Muscle layer of duodenum (tissue), 2 donors: ENCODE measurements around the gene LRCH2.
A peak's percentile ranks its signal among the peaks of the same experiment; 100 is the strongest.

Experiments
- H3K27ac ChIP-seq: one replicate; pipeline ENCODE4 v1.7.0; 2013; ENCODE audit warnings: mild to moderate bottlenecking, low read length
- H3K27me3 ChIP-seq: one replicate; pipeline ENCODE4 v1.7.0; 2013; ENCODE audit warnings: low read depth, mild to moderate bottlenecking, control low read depth, low read length
- H3K36me3 ChIP-seq, 2 donors: one replicate each; pipeline ENCODE4 v1.7.0; 2013; ENCODE audit warnings: low read length in 2 of 2, control low read depth in 1 of 2, mild to moderate bottlenecking in 1 of 2; ENCODE audit not compliant: insufficient read depth in 2 of 2, control insufficient read depth in 1 of 2
- H3K4me1 ChIP-seq, 2 donors: one replicate each; pipeline ENCODE4 v1.7.0; 2013; ENCODE audit warnings: low read length in 2 of 2, mild to moderate bottlenecking in 2 of 2, control low read depth in 1 of 2, moderate library complexity in 1 of 2; ENCODE audit not compliant: insufficient read depth in 2 of 2, control insufficient read depth in 1 of 2
- H3K4me3 ChIP-seq, 2 donors: one replicate each; pipeline ENCODE4 v1.7.0; 2013; ENCODE audit warnings: low read length in 2 of 2, low read depth in 1 of 2, mild to moderate bottlenecking in 1 of 2
- H3K9me3 ChIP-seq, 2 donors: one replicate each; pipeline ENCODE4 v1.7.0; 2013; ENCODE audit warnings: low read length in 2 of 2, control low read depth in 1 of 2, mild to moderate bottlenecking in 1 of 2; ENCODE audit not compliant: control insufficient read depth in 1 of 2
- donor health status: healthy.

The LRCH2 gene, protein sequence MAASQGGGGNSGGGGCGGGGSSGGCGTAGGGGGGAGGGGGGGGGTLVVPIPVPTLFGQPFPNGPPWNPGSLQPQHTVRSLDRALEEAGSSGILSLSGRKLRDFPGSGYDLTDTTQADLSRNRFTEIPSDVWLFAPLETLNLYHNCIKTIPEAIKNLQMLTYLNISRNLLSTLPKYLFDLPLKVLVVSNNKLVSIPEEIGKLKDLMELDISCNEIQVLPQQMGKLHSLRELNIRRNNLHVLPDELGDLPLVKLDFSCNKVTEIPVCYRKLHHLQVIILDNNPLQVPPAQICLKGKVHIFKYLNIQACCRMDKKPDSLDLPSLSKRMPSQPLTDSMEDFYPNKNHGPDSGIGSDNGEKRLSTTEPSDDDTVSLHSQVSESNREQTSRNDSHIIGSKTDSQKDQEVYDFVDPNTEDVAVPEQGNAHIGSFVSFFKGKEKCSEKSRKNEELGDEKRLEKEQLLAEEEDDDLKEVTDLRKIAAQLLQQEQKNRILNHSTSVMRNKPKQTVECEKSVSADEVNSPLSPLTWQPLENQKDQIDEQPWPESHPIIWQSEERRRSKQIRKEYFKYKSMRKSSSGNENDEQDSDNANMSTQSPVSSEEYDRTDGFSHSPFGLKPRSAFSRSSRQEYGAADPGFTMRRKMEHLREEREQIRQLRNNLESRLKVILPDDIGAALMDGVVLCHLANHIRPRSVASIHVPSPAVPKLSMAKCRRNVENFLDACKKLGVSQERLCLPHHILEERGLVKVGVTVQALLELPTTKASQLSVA

DNA sequence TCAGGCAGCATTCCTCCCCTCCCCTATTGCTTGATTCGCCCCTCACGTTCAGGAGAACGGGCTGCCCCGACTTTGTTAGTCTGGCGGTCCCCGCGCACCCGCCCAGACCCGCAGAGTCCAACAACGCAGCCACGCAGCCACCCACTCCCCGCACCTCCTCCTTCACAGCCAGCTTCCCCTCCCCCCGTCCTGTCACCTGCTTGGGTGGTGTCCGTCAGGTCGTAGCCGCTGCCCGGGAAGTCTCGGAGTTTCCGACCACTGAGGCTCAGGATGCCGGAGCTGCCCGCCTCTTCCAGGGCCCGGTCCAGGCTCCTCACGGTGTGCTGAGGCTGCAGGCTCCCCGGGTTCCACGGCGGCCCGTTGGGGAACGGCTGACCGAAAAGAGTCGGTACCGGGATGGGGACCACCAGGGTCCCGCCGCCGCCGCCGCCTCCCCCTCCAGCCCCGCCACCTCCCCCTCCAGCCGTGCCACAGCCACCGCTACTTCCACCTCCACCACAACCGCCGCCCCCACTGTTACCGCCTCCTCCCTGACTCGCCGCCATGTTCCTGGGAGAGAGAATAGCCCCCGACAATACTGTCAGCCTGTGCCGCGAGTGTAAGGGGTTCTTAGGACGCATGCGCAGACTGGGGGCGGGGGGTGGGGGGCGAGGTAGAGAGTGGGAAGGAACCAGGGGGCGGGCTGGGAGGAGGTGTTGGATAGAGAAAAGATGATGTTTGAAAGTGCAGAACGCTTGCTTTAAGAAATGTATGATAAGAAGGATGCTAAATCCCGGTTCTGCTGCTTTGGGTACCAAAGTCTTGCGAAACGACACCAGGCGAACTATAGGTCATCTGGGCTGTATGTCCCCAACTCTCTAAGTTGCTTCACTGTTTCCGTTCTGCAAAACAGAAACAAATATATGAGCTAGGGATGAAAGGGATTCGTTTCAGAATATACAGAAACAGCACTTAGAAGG, at the start of gene LRCH2:
Gene LRCH2 (minus strand): TSS at position 600 of the 959 bp plus-strand sequence. CDS start 55 bp downstream, at position 545.
- H3K36me3 ChIP-seq, result no peaks in the 10 kb centered on the region
- H3K4me3 ChIP-seq, result peak within 1 kb of the TSS; percentile 68 to 71
- no peaks in the 10 kb centered on the region for H3K27me3 ChIP-seq
- H3K4me1 ChIP-seq, result peaks cover 0 to 7% of the 10 kb centered on the region in 2 donors
- H3K9me3 ChIP-seq, result no peaks in the 10 kb centered on the region
- H3K27ac ChIP-seq, result peak within 1 kb of the TSS; percentile 23

DNA sequence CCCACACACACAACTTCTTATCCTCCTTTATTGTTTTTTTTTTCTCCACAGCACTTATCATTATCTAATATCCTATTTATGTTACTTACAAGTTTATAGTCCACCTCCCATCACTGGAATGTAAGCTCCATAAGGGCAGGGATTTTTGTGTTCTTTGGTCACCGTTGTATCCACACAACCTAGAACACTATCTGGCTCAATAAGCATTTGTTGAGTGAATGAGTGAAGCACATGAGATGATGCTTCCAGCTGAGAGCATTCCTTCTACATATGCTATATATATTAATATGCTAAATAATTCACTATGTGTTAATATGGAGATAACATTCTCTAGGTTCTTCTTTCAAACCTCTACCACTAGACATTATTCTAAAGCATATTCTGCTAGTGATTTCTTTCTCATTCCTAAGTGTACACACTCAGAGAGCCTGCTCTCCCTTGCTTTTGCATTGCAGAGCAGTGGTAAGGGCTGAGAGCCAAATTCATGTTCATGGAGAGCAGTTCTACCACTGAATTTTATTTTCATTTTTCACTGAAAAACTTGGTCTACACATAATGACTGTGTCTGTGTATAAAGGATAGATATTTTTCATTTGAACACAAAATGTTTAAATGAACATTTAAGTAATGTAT, 35.3 kb upstream of the LRCH2 start:
- H3K27me3 ChIP-seq, result no peaks in the 10 kb centered on the region
- no peaks in the 10 kb centered on the region for H3K9me3 ChIP-seq
- no peak overlapping the region for H3K4me3 ChIP-seq
- H3K4me1 ChIP-seq, result no peaks in the 10 kb centered on the region
- no peak overlapping the region for H3K27ac ChIP-seq
- H3K36me3 ChIP-seq, result no peaks in the 10 kb centered on the region

DNA sequence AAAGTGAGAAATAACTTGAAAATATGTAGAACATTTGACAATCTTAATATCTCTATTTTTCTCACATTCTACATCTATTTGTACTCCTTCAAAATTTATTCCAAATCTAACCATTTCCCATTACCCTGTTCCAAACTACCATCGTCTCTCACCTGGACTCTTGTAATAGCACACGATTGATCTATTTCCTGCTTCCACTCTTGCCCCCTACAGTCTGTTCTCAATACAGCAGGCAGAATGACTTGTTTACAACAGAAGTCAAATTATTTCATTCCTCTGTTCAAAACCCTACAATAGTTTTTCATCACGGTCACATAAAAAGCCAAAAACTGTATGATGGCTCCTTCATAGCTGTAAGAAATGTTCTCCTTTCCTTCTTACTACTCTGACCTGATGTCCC, 34.5 kb upstream of the LRCH2 start:
- H3K4me3 ChIP-seq, result no peak overlapping the region
- no peaks in the 10 kb centered on the region for H3K4me1 ChIP-seq
- no peaks in the 10 kb centered on the region for H3K27me3 ChIP-seq
- H3K27ac ChIP-seq, result no peak overlapping the region
- H3K36me3 ChIP-seq, result no peaks in the 10 kb centered on the region
- H3K9me3 ChIP-seq, result no peaks in the 10 kb centered on the region

DNA sequence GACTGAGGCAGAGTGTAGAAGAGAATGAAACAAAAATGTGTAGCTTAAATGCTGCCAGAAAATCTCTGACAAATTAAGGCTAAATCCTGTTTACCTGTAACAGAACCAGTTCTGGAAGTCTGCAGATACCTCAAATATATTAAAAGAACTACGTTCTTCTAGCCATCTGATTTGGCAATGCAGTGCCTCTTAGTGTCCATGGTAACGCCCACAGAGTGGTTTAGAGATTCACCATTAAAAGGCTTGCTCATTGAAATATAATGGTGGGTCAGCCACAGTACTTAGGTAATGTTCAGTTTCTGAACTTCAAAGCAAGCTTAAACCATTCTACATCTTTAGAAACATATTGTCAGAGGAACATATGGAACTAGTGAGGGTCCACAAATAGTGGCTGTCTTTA, 32.4 kb upstream of the LRCH2 start:
- H3K9me3 ChIP-seq, result no peaks in the 10 kb centered on the region
- no peak overlapping the region for H3K4me3 ChIP-seq
- H3K27me3 ChIP-seq, result no peaks in the 10 kb centered on the region
- H3K27ac ChIP-seq, result no peak overlapping the region
- H3K4me1 ChIP-seq, result no peaks in the 10 kb centered on the region
- H3K36me3 ChIP-seq, result no peaks in the 10 kb centered on the region

DNA sequence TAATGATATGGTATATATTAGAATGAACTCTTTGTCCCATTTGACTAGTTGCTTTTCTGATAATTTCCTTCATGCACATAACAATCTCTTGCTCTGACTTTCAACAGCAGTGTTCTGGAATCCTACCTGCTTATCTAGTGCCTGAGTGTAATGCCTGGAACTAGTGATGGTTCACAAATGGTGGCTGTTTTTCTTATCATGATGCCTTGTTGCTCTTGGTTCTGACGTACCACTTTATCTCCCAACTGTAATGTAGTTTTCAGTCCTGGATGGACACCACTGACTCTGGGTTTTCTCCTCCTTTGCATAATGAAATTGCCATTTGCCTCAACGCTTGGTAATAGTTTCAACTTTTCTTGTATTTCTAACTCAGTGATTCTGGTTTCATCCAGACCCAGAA, 30.1 kb upstream of the LRCH2 start:
- no peaks in the 10 kb centered on the region for H3K27me3 ChIP-seq
- no peaks in the 10 kb centered on the region for H3K9me3 ChIP-seq
- H3K4me1 ChIP-seq, result no peaks in the 10 kb centered on the region
- H3K4me3 ChIP-seq, result no peak overlapping the region
- H3K36me3 ChIP-seq, result no peaks in the 10 kb centered on the region
- no peak overlapping the region for H3K27ac ChIP-seq

DNA sequence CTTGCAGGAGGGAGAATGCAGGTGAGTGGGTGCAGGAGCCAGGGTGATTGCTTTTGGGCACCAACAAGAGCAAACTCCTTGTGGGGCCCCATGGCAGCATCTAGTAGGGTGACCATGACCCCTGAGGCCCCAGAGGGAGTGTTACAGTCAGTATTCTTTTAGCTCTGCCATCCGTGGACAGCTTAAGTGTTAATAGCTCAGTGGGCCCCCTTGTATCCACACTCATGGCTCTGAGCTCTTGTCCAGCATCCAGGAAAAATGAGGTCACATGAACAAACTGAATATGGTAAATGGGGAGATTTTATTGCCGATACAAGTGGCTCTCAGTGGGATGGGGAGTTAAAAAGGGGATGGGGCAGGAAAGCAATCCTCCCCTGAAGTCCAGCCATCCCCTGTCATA, 27.3 kb upstream of the LRCH2 start:
- Histone ChIP-seq H3K27me3 (no peaks in the 10 kb centered on the region), H3K4me1 (no peaks in the 10 kb centered on the region), H3K9me3 (no peaks in the 10 kb centered on the region), H3K4me3 (no peak overlapping the region), H3K36me3 (no peaks in the 10 kb centered on the region), H3K27ac (no peak overlapping the region)

DNA sequence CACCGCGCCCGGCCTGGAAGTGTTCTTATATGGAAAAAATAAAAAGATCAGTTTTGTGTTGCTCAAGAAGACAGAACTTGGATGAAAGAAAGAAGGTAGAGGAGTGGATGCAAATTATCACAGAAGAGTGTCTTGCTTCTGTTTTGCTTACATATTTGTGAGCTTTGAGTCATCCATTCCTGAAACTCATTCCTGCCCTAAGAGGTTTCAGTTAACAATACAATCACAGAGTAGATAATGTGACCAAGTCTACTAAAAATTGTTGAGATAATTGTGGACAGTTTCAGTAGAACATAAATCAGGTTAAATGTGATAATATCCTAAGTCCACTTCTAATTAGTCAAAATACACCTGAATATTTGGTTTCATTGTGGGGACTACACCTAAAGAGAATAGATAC, 26.4 kb upstream of the LRCH2 start:
- Histone ChIP-seq H3K27me3 (no peaks in the 10 kb centered on the region), H3K27ac (no peak overlapping the region)

DNA sequence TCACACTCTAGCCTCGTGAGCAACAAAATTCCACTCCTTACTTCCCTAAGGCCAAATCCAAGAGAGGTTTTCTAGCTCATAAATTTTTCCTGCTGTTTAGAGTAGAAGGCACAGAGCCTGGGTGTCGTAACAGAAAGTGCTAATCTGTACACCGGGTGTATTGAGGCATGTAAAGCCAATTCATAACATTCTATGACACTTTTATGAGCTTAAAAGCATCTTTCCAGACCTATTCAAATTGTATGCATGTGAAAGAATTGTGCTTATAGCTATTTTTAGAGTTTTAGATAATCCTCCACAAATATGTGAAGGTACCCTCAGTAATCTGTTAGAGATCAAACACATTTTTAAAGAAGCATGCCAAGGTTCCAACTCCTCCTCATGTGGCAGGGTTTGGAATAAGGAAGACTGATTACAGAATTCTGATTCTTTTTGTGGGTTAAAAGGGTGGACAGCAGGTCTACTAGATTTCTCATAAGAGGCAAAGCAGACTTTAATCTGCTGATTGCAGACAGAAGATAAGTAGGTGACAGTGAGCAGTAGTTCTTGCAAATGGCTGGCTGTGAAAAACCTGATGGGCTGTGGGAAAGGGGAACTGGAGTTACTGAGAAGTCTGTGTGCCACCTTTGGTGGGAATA, 25.5 kb upstream of the LRCH2 start:
- Histone ChIP-seq H3K27ac (no peak overlapping the region), H3K27me3 (no peaks in the 10 kb centered on the region)

More for the DNA sequence above, 26.4 kb upstream of the LRCH2 start:
- no peaks in the 10 kb centered on the region for H3K9me3 ChIP-seq
- no peak overlapping the region for H3K4me3 ChIP-seq
- no peaks in the 10 kb centered on the region for H3K36me3 ChIP-seq
- no peaks in the 10 kb centered on the region for H3K4me1 ChIP-seq

DNA sequence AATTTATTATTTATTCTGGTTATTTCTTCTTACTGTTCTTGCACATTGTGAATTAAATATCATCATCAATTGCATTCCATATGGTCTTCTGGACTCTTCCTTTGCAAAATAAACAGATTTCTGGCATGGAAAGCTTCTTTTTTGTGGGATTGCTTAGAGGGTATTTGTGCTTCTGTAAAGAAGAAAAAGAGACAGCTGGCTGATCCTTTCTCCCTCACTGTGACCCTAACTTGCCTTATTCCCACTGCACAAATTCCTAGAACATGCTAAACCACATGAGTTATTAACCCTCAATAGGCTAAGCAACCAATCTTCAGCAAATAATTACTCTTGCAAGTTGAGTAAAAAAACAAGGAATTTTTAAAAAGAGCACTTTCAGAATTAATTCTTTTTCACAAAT, 23.8 kb upstream of the LRCH2 start:
- H3K36me3 ChIP-seq, result no peaks in the 10 kb centered on the region
- no peaks in the 10 kb centered on the region for H3K9me3 ChIP-seq
- H3K4me1 ChIP-seq, result no peaks in the 10 kb centered on the region
- no peaks in the 10 kb centered on the region for H3K27me3 ChIP-seq
- no peak overlapping the region for H3K27ac ChIP-seq
- H3K4me3 ChIP-seq, result no peak overlapping the region

More for the DNA sequence above, 25.5 kb upstream of the LRCH2 start:
- Histone ChIP-seq H3K9me3 (no peaks in the 10 kb centered on the region), H3K36me3 (no peaks in the 10 kb centered on the region), H3K4me3 (no peak overlapping the region), H3K4me1 (no peaks in the 10 kb centered on the region)

DNA sequence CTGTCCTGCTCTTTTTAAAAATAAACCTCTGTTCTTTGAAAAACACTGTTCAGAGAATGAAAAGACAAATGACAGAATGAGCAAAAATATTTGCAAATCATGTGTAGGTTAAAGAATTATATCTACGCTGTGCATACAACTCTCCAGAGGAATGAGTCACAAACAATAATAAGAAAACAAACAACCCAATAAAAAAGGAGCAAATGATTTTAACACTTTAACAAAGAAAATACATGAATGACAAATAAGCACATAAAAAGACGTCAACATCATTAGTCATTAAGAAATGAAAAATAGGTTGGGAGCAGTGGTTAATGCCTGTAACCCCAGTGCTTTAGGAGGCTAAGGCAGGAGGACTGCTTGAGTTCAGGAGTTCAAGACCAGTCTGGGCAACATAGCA, 21.1 kb upstream of the LRCH2 start:
- no peaks in the 10 kb centered on the region for H3K36me3 ChIP-seq
- no peaks in the 10 kb centered on the region for H3K9me3 ChIP-seq
- H3K27ac ChIP-seq, result no peak overlapping the region
- no peaks in the 10 kb centered on the region for H3K4me1 ChIP-seq
- no peaks in the 10 kb centered on the region for H3K27me3 ChIP-seq
- no peak overlapping the region for H3K4me3 ChIP-seq
